Type B pancreatic cell (in vitro differentiated cells): ENCODE data around the gene CREM. TPM values are rescaled to one million over a fixed set of nuclear protein-coding genes. Genes with fewer than 3 reads are reported as not detected.
A peak's percentile ranks its signal among the peaks of the same experiment; 100 is the strongest.

Experiments
- DNase-seq: peaks from one replicate; pipeline ENCODE4 v3.0.0; 2021; ENCODE audit warnings: mixed read lengths; ENCODE audit not compliant: unreplicated experiment; ENCODE audit errors: extremely low spot score
- H3K27ac Mint-ChIP-seq: 2 replicates; pipeline ENCODE4 v1.8.0; 2021; ENCODE audit warnings: mild to moderate bottlenecking, mixed read lengths
- H3K27me3 Mint-ChIP-seq: 2 replicates; pipeline ENCODE4 v1.8.0; 2021; ENCODE audit warnings: mixed read lengths
- H3K36me3 Mint-ChIP-seq: 2 replicates; pipeline ENCODE4 v1.8.0; 2021; ENCODE audit warnings: mixed read lengths
- H3K4me1 Mint-ChIP-seq: one replicate; pipeline ENCODE4 v1.8.0; 2021; ENCODE audit warnings: mixed read lengths; ENCODE audit not compliant: unreplicated experiment
- H3K4me3 Mint-ChIP-seq: 2 replicates; pipeline ENCODE4 v1.8.0; 2021; ENCODE audit warnings: mild to moderate bottlenecking, mixed read lengths
- H3K9me3 Mint-ChIP-seq: 2 replicates; pipeline ENCODE4 v1.8.0; 2021; ENCODE audit warnings: mixed read lengths
- CTCF ChIP-seq: fragments of 200-600 bp; sonication (generic); conservative IDR thresholded peaks from 2 replicates; pipeline ENCODE4 v1.5.0; 2021; ENCODE audit warnings: antibody characterized with exemption, mild to moderate bottlenecking
- total RNA-seq: library from RNA; stranded (reverse); gene quantifications from 2 replicates; pipeline ENCODE4 v1.2.1, GENCODE V29; 2021; ENCODE audit warnings: low replicate concordance

Gene CREM
- total RNA-seq, 1 donor from 2014 or later: 26.9 TPM

- Mint-ChIP-seq H3K9me3 (peaks cover 3% of the 10 kb centered on the region), H3K4me3 (peak overlapping the region; percentile 92), H3K27ac (peak overlapping the region; percentile 99), H3K36me3 (peaks cover 6% of the 10 kb centered on the region), H3K4me1 (peaks cover 24% of the 10 kb centered on the region), H3K27me3 (no peaks in the 10 kb centered on the region)
- no peak for DNase-seq
- TF ChIP-seq CTCF: no peak
Measured at GRCh38 chr10:35194906-35195305, 68.3 kb downstream of the CREM start.

DNA sequence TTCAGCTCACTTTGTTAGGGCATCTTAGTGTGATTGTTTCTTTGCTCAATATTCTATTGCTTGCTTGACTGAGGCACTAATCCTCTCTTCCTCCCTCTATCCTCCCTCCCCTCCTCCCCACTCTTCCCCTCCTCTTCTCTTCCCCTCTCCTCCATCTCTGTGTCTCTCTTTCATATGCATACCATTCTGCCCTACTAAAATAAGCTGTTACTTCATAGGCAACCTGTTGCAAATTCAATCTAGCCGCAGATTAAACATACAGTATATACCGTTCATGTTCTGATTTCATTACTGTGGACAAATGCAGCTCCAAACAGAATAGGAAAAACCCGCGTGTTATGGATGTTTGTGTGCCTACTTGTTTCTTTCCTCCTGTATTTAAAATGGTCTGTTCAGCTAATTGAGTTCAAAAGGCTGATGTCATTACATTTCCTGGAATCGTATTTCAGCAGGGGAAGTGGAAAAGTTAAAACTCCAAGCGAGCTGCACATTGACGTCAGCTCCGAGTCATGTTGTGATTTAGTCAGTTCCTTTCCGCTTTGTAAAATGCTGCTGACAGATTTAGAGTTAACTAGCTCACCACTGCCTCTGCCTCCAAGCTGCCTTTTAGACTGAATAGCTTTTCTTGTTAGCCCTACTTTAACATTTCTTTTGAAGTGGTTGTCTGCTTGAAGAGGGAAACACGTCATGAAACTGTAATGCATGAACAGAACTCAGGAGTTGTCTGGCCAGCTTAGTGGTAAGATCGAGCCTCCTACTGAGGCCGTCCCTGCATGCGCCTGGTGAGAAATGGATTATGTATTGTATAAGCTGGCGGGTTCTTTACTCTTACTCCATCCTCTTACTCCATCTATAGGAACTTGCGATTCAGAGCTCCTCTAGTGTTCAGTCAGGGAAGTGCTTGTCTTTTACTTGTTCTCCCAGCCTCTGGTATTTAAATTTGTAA, 69.0 kb downstream of the CREM start:
- Mint-ChIP-seq H3K27me3 (no peaks in the 10 kb centered on the region), H3K4me1 (peaks cover 24% of the 10 kb centered on the region), H3K9me3 (peaks cover 3% of the 10 kb centered on the region), H3K4me3 (peak overlapping the region; percentile 92), H3K36me3 (peaks cover 6% of the 10 kb centered on the region), H3K27ac (peak overlapping the region; percentile 99)
- no peak for DNase-seq
- peak; percentile 88 for TF ChIP-seq CTCF

GRCh38 chr10:35200487-35200886, 73.8 kb downstream of the CREM start:
- H3K27ac Mint-ChIP-seq: no peak overlapping the region

GRCh38 chr10:35201234-35201633, 74.6 kb downstream of the CREM start:
- no peak overlapping the region for H3K27ac Mint-ChIP-seq
- H3K9me3 Mint-ChIP-seq: no peaks in the 10 kb centered on the region
- H3K36me3 Mint-ChIP-seq: no peaks in the 10 kb centered on the region
- DNase-seq: no peak
- no peak for TF ChIP-seq CTCF
- no peaks in the 10 kb centered on the region for H3K27me3 Mint-ChIP-seq
- no peak overlapping the region for H3K4me3 Mint-ChIP-seq
- no peaks in the 10 kb centered on the region for H3K4me1 Mint-ChIP-seq

More at GRCh38 chr10:35200487-35200886, 73.8 kb downstream of the CREM start:
- no peak for TF ChIP-seq CTCF
- no peaks in the 10 kb centered on the region for H3K9me3 Mint-ChIP-seq
- H3K27me3 Mint-ChIP-seq: no peaks in the 10 kb centered on the region
- no peak for DNase-seq
- no peaks in the 10 kb centered on the region for H3K36me3 Mint-ChIP-seq
- peaks cover 5% of the 10 kb centered on the region for H3K4me1 Mint-ChIP-seq
- no peak overlapping the region for H3K4me3 Mint-ChIP-seq

- H3K36me3 Mint-ChIP-seq: no peaks in the 10 kb centered on the region
Measured at GRCh38 chr10:35202050-35202449, 75.4 kb downstream of the CREM start.

More at GRCh38 chr10:35202050-35202449, 75.4 kb downstream of the CREM start:
- no peak for TF ChIP-seq CTCF
- Mint-ChIP-seq H3K4me3 (no peak overlapping the region), H3K27me3 (no peaks in the 10 kb centered on the region), H3K9me3 (no peaks in the 10 kb centered on the region), H3K4me1 (no peaks in the 10 kb centered on the region), H3K27ac (no peak overlapping the region)
- DNase-seq: no peak
